Heart left ventricle (tissue), 13 donors: ENCODE measurements around the gene ADAM17.

ENCODE experiments used
- CTCF ChIP-seq, 12 donors: fragments of 200-600 bp; sonication (generic) in 4 of 12; IDR thresholded peaks; one replicate each; pipeline versions ENCODE4 v1.5.0 to v1.8.0; 2018 to 2022; ENCODE audit warnings: antibody characterized with exemption in 12 of 12, mild to moderate bottlenecking in 5 of 12
- POLR2A ChIP-seq, 2 donors: fragments of 450-650 bp; IDR thresholded peaks; one replicate each; pipeline ENCODE4 v1.6.1; 2017; ENCODE audit warnings: antibody characterized with exemption in 2 of 2, mild to moderate bottlenecking in 2 of 2, moderate library complexity in 2 of 2
- donor health status: ischemic (EF 13 %, LVEDD 7.1; RV severe dilation, severe dysfunction).
- donor health status: DM: no; HTN: yes; CAD: no.
- donor health status: DM: no; HTN: no; CAD: no.
- donor health status: ischemic (EF 25% LVEDD 6.9; RV normal size, moderate dysfunction).
- donor health status: ischemic (EF 25% LVEDD 5.7; RV mildly dilated, moderate dysfunction).
- donor health status: ischemic (EF 35%, LVEDD 5.7; RV mildly dilated, moderate dysfunction).
- donor health status: nonischemic (EF 11% LVEDD 7.7; RV severe dilation, severe dysfunction).
- donor health status: DM: yes; HTN: yes; CAD: no.
- donor health status: PGD.
- donor health status: ischemic (EF 29% LVEDD 5.4; RV normal size, mild dysfunction).
- donor health status: nonischemic (EF 23%, LVEDD 6.1; RV moderate dilation, normal function).

DNA sequence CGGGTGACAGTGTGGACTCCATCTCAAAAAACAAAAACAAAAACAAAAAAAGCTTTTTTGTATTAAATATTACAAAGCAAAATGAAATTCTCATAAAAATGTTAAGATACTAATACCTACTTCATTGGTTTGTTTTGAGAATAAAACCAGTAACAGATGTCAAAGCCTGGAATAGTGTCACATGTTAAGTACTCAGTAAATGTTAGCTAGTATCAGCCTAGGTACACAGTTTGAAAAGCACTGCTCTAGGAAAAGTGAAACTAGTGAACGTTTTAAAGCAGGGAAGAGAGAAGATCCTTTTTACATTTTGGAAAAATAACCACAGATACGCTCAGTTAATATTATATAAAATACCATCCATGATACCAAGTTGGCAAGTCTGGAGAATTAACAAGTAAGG is 37.1 kb upstream of the ADAM17 start:
- TF ChIP-seq POLR2A (IDR thresholded peaks at IDR 0.05) (no peak), CTCF (IDR thresholded peaks at IDR 0.05) (no peak)
